T-helper 9 cell (primary cell): ENCODE data around the gene EXOC3.

Experiments used
- DNase-seq: peaks from one replicate; pipeline ENCODE4 v3.0.0-alpha.2; 2020

EXOC3 gene

GRCh38 chr5:440401-441201 is 2.4 kb upstream of the EXOC3 start:
- no peak for DNase-seq

- no peak for DNase-seq
These were observed 1.0 kb upstream of the EXOC3 start for GRCh38 chr5:441996-442334.

GRCh38 chr5:443239-444151 is 519 bp downstream of the EXOC3 start:
- no peak for DNase-seq

GRCh38 chr5:444226-444625 is 1.2 kb downstream of the EXOC3 start:
- no peak for DNase-seq

GRCh38 chr5:445591-445990 is 2.6 kb downstream of the EXOC3 start:
- DNase-seq: no peak

- DNase-seq: no peak
These were observed 3.3 kb downstream of the EXOC3 start for GRCh38 chr5:446066-446882.

GRCh38 chr5:446883-447263 is 3.9 kb downstream of the EXOC3 start:
- DNase-seq: no peak

- no peak for DNase-seq
These were observed 4.5 kb downstream of the EXOC3 start for GRCh38 chr5:447501-447900.

GRCh38 chr5:448061-448765 is 5.2 kb downstream of the EXOC3 start:
- DNase-seq: no peak

- no peak for DNase-seq
These were observed 5.8 kb downstream of the EXOC3 start for GRCh38 chr5:448766-449090.

GRCh38 chr5:449151-449550 is 6.2 kb downstream of the EXOC3 start:
- no peak for DNase-seq

GRCh38 chr5:451587-452458 is 8.8 kb downstream of the EXOC3 start:
- DNase-seq: no peak

- no peak for DNase-seq
These were observed 10.2 kb downstream of the EXOC3 start for GRCh38 chr5:452978-453710.

- no peak for DNase-seq
These were observed 10.9 kb downstream of the EXOC3 start for GRCh38 chr5:453725-454481.

- DNase-seq: no peak
These were observed 12.0 kb downstream of the EXOC3 start for GRCh38 chr5:454936-455335.

GRCh38 chr5:455806-456205 is 12.8 kb downstream of the EXOC3 start:
- no peak for DNase-seq

- DNase-seq: no peak
These were observed 13.6 kb downstream of the EXOC3 start for GRCh38 chr5:456351-457194.

- DNase-seq: no peak
These were observed 14.4 kb downstream of the EXOC3 start for GRCh38 chr5:457195-457961.
